ENCODE measurements around the gene PLXNA1.
A peak's percentile ranks its signal among the peaks of the same experiment; 100 is the strongest.

PLXNA1 gene

GRCh38 chr3:126982471-126983175 is at the start of gene PLXNA1 (continued):
- TF ChIP-seq PRDM2 (tag by site-specific recombination; IDR thresholded peaks at IDR 0.05; ENCODE audit: borderline replicate concordance), result no peak
- no peak for TF ChIP-seq OSR2 (tag by site-specific recombination; IDR thresholded peaks at IDR 0.05)
- no peak for TF ChIP-seq ZNF404 (tag by site-specific recombination; IDR thresholded peaks at IDR 0.05)
- TF ChIP-seq HOXC10 (CRISPR knock-in tag; IDR thresholded peaks at IDR 0.05), result no peak
- TF ChIP-seq ZNF518A (tag by site-specific recombination; conservative IDR thresholded peaks at IDR 0.05; ENCODE audit: low read depth), result no peak
- no peak for TF ChIP-seq ZNF311 (tag by site-specific recombination; IDR thresholded peaks at IDR 0.05; ENCODE audit: borderline replicate concordance)
- TF ChIP-seq ZNF132 (tag by site-specific recombination; IDR thresholded peaks at IDR 0.05; ENCODE audit: borderline replicate concordance), result no peak
- peak; percentile 83 for TF ChIP-seq KLF9 (tag by site-specific recombination; IDR thresholded peaks at IDR 0.05; ENCODE audit: low read depth)
- TF ChIP-seq ZBTB8A (tag by site-specific recombination; IDR thresholded peaks at IDR 0.05), result peak; percentile 96
- no peak for TF ChIP-seq ZNF37A (tag by site-specific recombination; IDR thresholded peaks at IDR 0.05)
- TF ChIP-seq TRIM28 (IDR thresholded peaks at IDR 0.05; ENCODE audit: borderline replicate concordance, low read length), result no peak
- TF ChIP-seq ZNF175 (tag by site-specific recombination; IDR thresholded peaks at IDR 0.05), result no peak
- TF ChIP-seq ZNF423 (tag by site-specific recombination; IDR thresholded peaks at IDR 0.05), result 0 out of 2 replicates have a peak, but pooled peaks have one; percentile 34
- peak; percentile 82; the same call in 1 of the 2 replicates for TF ChIP-seq ZNF785 (tag by site-specific recombination; IDR thresholded peaks at IDR 0.05)
- TF ChIP-seq ZNF544 (tag by site-specific recombination; IDR thresholded peaks at IDR 0.05), result no peak
- no peak for TF ChIP-seq ZNF670 (tag by site-specific recombination; IDR thresholded peaks at IDR 0.05; ENCODE audit: low read depth)
- peak; percentile 96 for TF ChIP-seq ZNF341 (tag by site-specific recombination; IDR thresholded peaks at IDR 0.05; ENCODE audit: low read depth)
- no peak for TF ChIP-seq HOXD13 (CRISPR knock-in tag; IDR thresholded peaks at IDR 0.05; ENCODE audit: borderline replicate concordance)
- TF ChIP-seq ZNF549 (tag by site-specific recombination; IDR thresholded peaks at IDR 0.05), result no peak
- TF ChIP-seq ZNF768 (tag by site-specific recombination; IDR thresholded peaks at IDR 0.05), result peak; percentile 54; the same call in 1 of the 2 replicates
- TF ChIP-seq ZNF140 (tag by site-specific recombination; IDR thresholded peaks at IDR 0.05), result no peak
- TF ChIP-seq ZNF146 (tag by site-specific recombination; IDR thresholded peaks at IDR 0.05), result peak; percentile 59; the same call in 1 of the 2 replicates
- 0 out of 2 replicates have a peak, but pooled peaks have one; percentile 6 for TF ChIP-seq FEZF1 (tag by site-specific recombination; IDR thresholded peaks at IDR 0.05)
- TF ChIP-seq ZNF280D (tag by site-specific recombination; IDR thresholded peaks at IDR 0.05), result no peak
- TF ChIP-seq PRDM1 (tag by site-specific recombination; IDR thresholded peaks at IDR 0.05), result no peak
- TF ChIP-seq ZNF274 (IDR thresholded peaks at IDR 0.05; ENCODE audit: low read length), result no peak
- TF ChIP-seq ZNF274 (tag by site-specific recombination; IDR thresholded peaks at IDR 0.05; ENCODE audit: borderline replicate concordance), result no peak

Data from HEK293 (cell line).